K562 (cell line): ENCODE data around the gene BBX. TPM values are rescaled to one million over a fixed set of nuclear protein-coding genes. Genes with fewer than 3 reads are reported as not detected.

Experiments
- CHAMP1 ChIP-seq: fragments of 450-650 bp; IDR thresholded peaks from 2 replicates; pipeline ENCODE4 v1.6.1; 2016; ENCODE audit warnings: mild to moderate bottlenecking
- ELK1 ChIP-seq: sonication (generic); formaldehyde crosslinking; IDR thresholded peaks from 2 replicates; pipeline ENCODE4 v1.8.1; 2022; ENCODE audit warnings: missing genetic modification reagents
- MTF1 ChIP-seq: fragments of 250-450 bp; sonication (Bioruptor Pico); IDR thresholded peaks from 2 replicates; pipeline ENCODE4 v1.9.0; 2021; ENCODE audit warnings: moderate library complexity, mild to moderate bottlenecking, inconsistent platforms, borderline replicate concordance
- NKRF ChIP-seq: fragments of 450-650 bp; IDR thresholded peaks from 2 replicates; pipeline ENCODE4 v1.6.1; 2016; ENCODE audit warnings: borderline replicate concordance
- ZNF347 ChIP-seq: fragments of 450-650 bp; formaldehyde crosslinking; IDR thresholded peaks from 2 replicates; pipeline ENCODE4 v1.4.0; 2020; ENCODE audit warnings: low read depth, mild to moderate bottlenecking, moderate library complexity
- ZNF511 ChIP-seq: sonication (generic); formaldehyde crosslinking; IDR thresholded peaks from 2 replicates; pipeline ENCODE4 v1.8.0; 2022; ENCODE audit warnings: mild to moderate bottlenecking, missing genetic modification reagents
- polyA plus RNA-seq, 8 experiments: library from polyadenylated mRNA; depleted of rRNA in 4 of 8; stranded (reverse) in 5 of 8; unstranded in 3 of 8; fragments of >200 nt; fragmentation: Nextera tagmentation in 2 of 8; fragmentation: Illumina TruSeq in 1 of 8; extraction: Ambion mirVana in 2 of 8; extraction: Trizol in 1 of 8; gene quantifications; 2 replicates each; pipeline versions ENCODE4 v1.2.1 to v1.2.3, GENCODE V29; 2011 to 2014; ENCODE audit warnings: inconsistent platforms in 1 of 8, missing spikeins in 1 of 8
- total RNA-seq, 7 experiments: library from RNA; depleted of rRNA in 6 of 7; stranded (reverse); fragments of >200 nt in 6 of 7; fragmentation: Illumina TruSeq in 2 of 7; extraction: Trizol in 2 of 7; gene quantifications; 2 replicates each; pipeline versions ENCODE4 v1.2.1 to v1.2.3, GENCODE V29; 2011 to 2021; ENCODE audit warnings: low replicate concordance in 1 of 7

The BBX gene
- total and polyA plus RNA-seq, 9 of the 15 experiments (the other 6 are each of a cell fraction or from before 2014, with no cell fraction given): 4.9 to 19.5 (median 11.8) TPM

GRCh38 chr3:107848351-107848915 is 325.7 kb downstream of the BBX start (continued):
- TF ChIP-seq NKRF (no peak), ZNF511 (CRISPR knock-in tag) (no peak), ZNF347 (CRISPR knock-in tag) (no peak), MTF1 (no peak), CHAMP1 (no peak), ELK1 (CRISPR knock-in tag) (no peak)
